KMS-11 (cell line): Measurements from ENCODE around the gene RBM18.

Source experiments
- H2AFZ ChIP-seq: fragments of 200-600 bp; sonication (generic); 2 replicates; pipeline ENCODE4 v1.6.1; 2016; ENCODE audit warnings: antibody characterized with exemption, mixed run types, low read depth
- H3K27ac ChIP-seq: fragments of 200-600 bp; sonication (generic); 2 replicates; pipeline ENCODE4 v1.6.1; 2016; ENCODE audit warnings: mild to moderate bottlenecking, mixed run types
- H3K27me3 ChIP-seq: fragments of 200-600 bp; sonication (generic); 2 replicates; pipeline ENCODE4 v1.6.1; 2017; ENCODE audit warnings: mild to moderate bottlenecking, low read depth, mixed run types, moderate library complexity; ENCODE audit not compliant: insufficient read depth
- H3K36me3 ChIP-seq: fragments of 200-600 bp; sonication (generic); 2 replicates; pipeline ENCODE4 v1.6.1; 2017; ENCODE audit warnings: mild to moderate bottlenecking, mixed run types; ENCODE audit not compliant: insufficient read depth
- H3K4me1 ChIP-seq: fragments of 200-600 bp; sonication (generic); 2 replicates; pipeline ENCODE4 v1.6.1; 2016; ENCODE audit warnings: mild to moderate bottlenecking, low read depth, mixed run types; ENCODE audit not compliant: poor library complexity, severe bottlenecking
- H3K4me2 ChIP-seq: fragments of 200-600 bp; sonication (generic); 2 replicates; pipeline ENCODE4 v1.7.0; 2016; ENCODE audit warnings: mild to moderate bottlenecking, mixed run types
- H3K4me3 ChIP-seq: fragments of 200-600 bp; sonication (generic); IDR thresholded peaks from 2 replicates; pipeline ENCODE4 v1.6.1; 2017; ENCODE audit warnings: low read depth, low read length, mixed read lengths; ENCODE audit not compliant: insufficient read depth
- H3K79me2 ChIP-seq: fragments of 200-600 bp; sonication (generic); 2 replicates; pipeline ENCODE4 v1.6.1; 2016; ENCODE audit warnings: low read depth, mixed run types; ENCODE audit not compliant: insufficient read depth
- H3K9ac ChIP-seq: fragments of 200-600 bp; sonication (generic); 2 replicates; pipeline ENCODE4 v1.6.1; 2016; ENCODE audit warnings: mild to moderate bottlenecking, mixed run types
- H4K20me1 ChIP-seq: fragments of 200-600 bp; sonication (generic); 2 replicates; pipeline ENCODE4 v1.6.1; 2016; ENCODE audit warnings: mild to moderate bottlenecking, mixed run types; ENCODE audit not compliant: insufficient read depth
- CTCF ChIP-seq: fragments of 200-600 bp; sonication (generic); conservative IDR thresholded peaks from 2 replicates; pipeline ENCODE4 v1.6.1; 2017; ENCODE audit warnings: low read depth, mild to moderate bottlenecking, antibody characterized with exemption, low read length, moderate library complexity, mixed read lengths

The RBM18 gene

GRCh38 chr9:122307061-122307460 is 42.4 kb upstream of the RBM18 start:
- no peak for TF ChIP-seq CTCF
- no peak overlapping the region for H3K9ac ChIP-seq
- H3K27ac ChIP-seq = no peak overlapping the region
- H3K4me1 ChIP-seq = no peaks in the 10 kb centered on the region
- H2AFZ ChIP-seq = no peak overlapping the region
- H3K36me3 ChIP-seq = peaks cover 3% of the 10 kb centered on the region; the same call in 1 of the 2 replicates
- no peaks in the 10 kb centered on the region for H3K79me2 ChIP-seq
- no peak overlapping the region for H3K4me2 ChIP-seq
- no peaks in the 10 kb centered on the region for H3K27me3 ChIP-seq
- no peak overlapping the region for H3K4me3 ChIP-seq
- H4K20me1 ChIP-seq = no peaks in the 10 kb centered on the region

GRCh38 chr9:122302237-122303093 is 37.8 kb upstream of the RBM18 start:
- H2AFZ ChIP-seq = no peak overlapping the region
- no peaks in the 10 kb centered on the region for H3K4me1 ChIP-seq
- no peaks in the 10 kb centered on the region for H3K79me2 ChIP-seq
- H3K4me2 ChIP-seq = no peak overlapping the region
- H4K20me1 ChIP-seq = no peaks in the 10 kb centered on the region
- H3K27ac ChIP-seq = no peak overlapping the region
- TF ChIP-seq CTCF = no peak
- peaks cover 8% of the 10 kb centered on the region; the same call in 1 of the 2 replicates for H3K36me3 ChIP-seq
- no peak overlapping the region for H3K9ac ChIP-seq
- no peak overlapping the region for H3K4me3 ChIP-seq
- no peaks in the 10 kb centered on the region for H3K27me3 ChIP-seq

- no peak for TF ChIP-seq CTCF
- H3K4me2 ChIP-seq = no peak overlapping the region
Observed at GRCh38 chr9:122297512-122297911, 32.9 kb upstream of the RBM18 start.

GRCh38 chr9:122294531-122294930 is 29.9 kb upstream of the RBM18 start:
- H3K9ac ChIP-seq = no peak overlapping the region
- peaks cover 6% of the 10 kb centered on the region for H3K4me1 ChIP-seq
- no peaks in the 10 kb centered on the region for H4K20me1 ChIP-seq
- no peak overlapping the region for H3K4me3 ChIP-seq
- no peak overlapping the region for H2AFZ ChIP-seq
- H3K79me2 ChIP-seq = no peaks in the 10 kb centered on the region
- TF ChIP-seq CTCF = no peak
- H3K36me3 ChIP-seq = no peaks in the 10 kb centered on the region
- no peaks in the 10 kb centered on the region for H3K27me3 ChIP-seq
- H3K4me2 ChIP-seq = no peak overlapping the region
- H3K27ac ChIP-seq = no peak overlapping the region

More at GRCh38 chr9:122297512-122297911, 32.9 kb upstream of the RBM18 start:
- H3K27ac ChIP-seq = no peak overlapping the region
- H4K20me1 ChIP-seq = no peaks in the 10 kb centered on the region
- H3K9ac ChIP-seq = no peak overlapping the region
- H3K36me3 ChIP-seq = peaks cover 8% of the 10 kb centered on the region; the same call in 1 of the 2 replicates
- H3K4me3 ChIP-seq = no peak overlapping the region
- H3K79me2 ChIP-seq = no peaks in the 10 kb centered on the region
- H3K27me3 ChIP-seq = no peaks in the 10 kb centered on the region
- H2AFZ ChIP-seq = no peak overlapping the region
- H3K4me1 ChIP-seq = no peaks in the 10 kb centered on the region
